Activated CD4-positive, alpha-beta T cell treated with anti-CD3 and anti-CD28 coated beads, Interleukin-2, amount 10 ng/mL, durations not matched to agents 24 days and 14 days (primary cell): ENCODE measurements around the gene CPS1. TPM values are rescaled to one million over a fixed set of nuclear protein-coding genes. Genes with fewer than 3 reads are reported as not detected.

Experiments
- DNase-seq: peaks from one replicate; pipeline ENCODE4 v3.0.0; 2022
- H3K27ac Mint-ChIP-seq: one replicate; pipeline ENCODE4 v1.8.0; 2022; ENCODE audit warnings: mild to moderate bottlenecking, mixed read lengths
- H3K27me3 Mint-ChIP-seq: one replicate; pipeline ENCODE4 v1.8.0; 2022; ENCODE audit warnings: mixed read lengths
- H3K36me3 Mint-ChIP-seq: one replicate; pipeline ENCODE4 v1.8.0; 2022; ENCODE audit warnings: low read depth, mild to moderate bottlenecking, mixed read lengths
- H3K4me1 Mint-ChIP-seq: one replicate; pipeline ENCODE4 v1.8.0; 2021; ENCODE audit warnings: mixed read lengths
- H3K4me3 Mint-ChIP-seq: one replicate; pipeline ENCODE4 v1.8.0; 2022; ENCODE audit warnings: mild to moderate bottlenecking, moderate library complexity, mixed read lengths
- H3K9me3 Mint-ChIP-seq: one replicate; pipeline ENCODE4 v1.8.0; 2021; ENCODE audit warnings: mixed read lengths
- intact Hi-C: fragments of 100-400 bp; cut with micrococcal nuclease; formaldehyde crosslinking; loops from one replicate; pipeline ENCODE4 v1.15.1; 2023
- total RNA-seq: library from RNA; stranded (reverse); gene quantifications from 2 replicates; pipeline ENCODE4 v1.2.3, GENCODE V29; 2022

CPS1 gene
- total RNA-seq, 1 donor from 2014 or later = 0.75 TPM

GRCh38 chr2:210539035-210539434 is 17.4 kb upstream of the CPS1 start:
- Mint-ChIP-seq H3K27me3 (peaks cover 3% of the 10 kb centered on the region), H3K9me3 (no peaks in the 10 kb centered on the region), H3K27ac (no peak overlapping the region), H3K4me1 (no peaks in the 10 kb centered on the region), H3K4me3 (no peak overlapping the region), H3K36me3 (no peaks in the 10 kb centered on the region)
- DNase-seq = no peak
- intact Hi-C loops = no loop called here

DNA sequence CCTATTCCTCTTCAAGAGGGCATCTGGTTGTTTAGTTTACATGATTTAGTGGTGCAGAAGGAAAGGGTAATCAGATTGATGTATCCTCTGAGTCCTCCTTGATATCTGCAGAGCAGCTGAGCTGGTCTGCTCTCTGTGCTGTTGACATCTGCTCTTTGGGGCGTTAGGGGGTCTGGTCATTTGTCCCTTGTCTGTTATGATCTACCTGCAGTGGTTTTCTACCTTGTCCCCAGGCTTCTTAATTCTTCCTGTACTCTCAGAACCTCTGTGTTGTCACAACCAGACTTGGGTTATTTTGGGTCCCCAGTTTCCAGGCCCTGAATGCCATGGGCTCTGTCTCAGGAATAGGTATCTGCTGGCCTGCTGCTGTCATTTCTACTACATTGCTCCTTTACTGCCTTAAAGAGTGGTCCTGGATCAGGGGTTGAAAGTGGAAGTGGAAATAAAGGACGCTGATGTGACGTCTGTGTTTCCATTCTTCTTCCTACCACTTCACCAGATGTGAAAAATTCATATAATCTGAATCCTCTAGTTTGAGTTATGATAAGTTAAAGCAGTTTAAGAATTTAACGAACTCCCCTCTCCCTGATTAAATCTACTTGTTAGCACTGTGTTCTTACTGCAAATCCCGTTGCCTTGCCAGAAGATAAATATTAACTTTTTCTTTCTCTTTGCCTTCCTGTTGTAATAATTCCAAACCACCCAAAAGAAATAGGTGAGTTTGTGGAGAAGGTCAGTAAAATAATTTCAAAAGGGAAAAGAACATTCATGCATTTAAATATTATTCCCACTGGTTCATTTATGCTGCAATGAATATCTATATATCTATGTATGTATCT is 16.6 kb upstream of the CPS1 start:
- intact Hi-C loops = no loop called here
- Mint-ChIP-seq H3K27me3 (no peaks in the 10 kb centered on the region), H3K36me3 (no peaks in the 10 kb centered on the region), H3K9me3 (no peaks in the 10 kb centered on the region), H3K4me3 (no peak overlapping the region), H3K4me1 (no peaks in the 10 kb centered on the region), H3K27ac (no peak overlapping the region)
- no peak for DNase-seq

- Mint-ChIP-seq H3K36me3 (no peaks in the 10 kb centered on the region), H3K27me3 (no peaks in the 10 kb centered on the region), H3K4me3 (no peak overlapping the region), H3K9me3 (no peaks in the 10 kb centered on the region), H3K4me1 (no peaks in the 10 kb centered on the region), H3K27ac (no peak overlapping the region)
- no peak for DNase-seq
- intact Hi-C loops = no loop called here
These were observed 15.9 kb upstream of the CPS1 start for GRCh38 chr2:210540471-210540870.

DNA sequence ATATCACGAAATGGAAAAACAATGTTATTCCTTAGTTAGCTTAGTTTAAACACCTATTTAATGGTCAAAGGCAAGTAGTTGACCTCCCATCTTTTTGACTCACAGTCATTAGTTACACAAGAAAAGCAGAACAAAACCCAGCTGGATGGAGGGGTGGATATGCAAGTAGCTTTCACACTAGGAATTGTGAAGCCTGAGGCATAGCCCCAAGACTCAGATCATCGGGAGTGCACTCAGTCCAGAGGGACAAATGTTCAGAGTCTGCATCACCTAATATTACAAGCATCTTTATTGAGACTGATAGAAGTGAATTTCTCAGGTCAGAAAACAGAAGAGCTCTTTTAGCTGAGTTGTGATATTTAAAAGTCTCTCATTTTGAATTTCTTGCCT is 15.5 kb upstream of the CPS1 start:
- Mint-ChIP-seq H3K27ac (no peak overlapping the region), H3K9me3 (no peaks in the 10 kb centered on the region), H3K4me3 (no peak overlapping the region), H3K4me1 (no peaks in the 10 kb centered on the region), H3K27me3 (no peaks in the 10 kb centered on the region), H3K36me3 (no peaks in the 10 kb centered on the region)
- intact Hi-C loops = no loop called here
- no peak for DNase-seq

GRCh38 chr2:210541290-210541902 is 15.0 kb upstream of the CPS1 start:
- H3K36me3 Mint-ChIP-seq = no peaks in the 10 kb centered on the region
- no peaks in the 10 kb centered on the region for H3K9me3 Mint-ChIP-seq

DNA sequence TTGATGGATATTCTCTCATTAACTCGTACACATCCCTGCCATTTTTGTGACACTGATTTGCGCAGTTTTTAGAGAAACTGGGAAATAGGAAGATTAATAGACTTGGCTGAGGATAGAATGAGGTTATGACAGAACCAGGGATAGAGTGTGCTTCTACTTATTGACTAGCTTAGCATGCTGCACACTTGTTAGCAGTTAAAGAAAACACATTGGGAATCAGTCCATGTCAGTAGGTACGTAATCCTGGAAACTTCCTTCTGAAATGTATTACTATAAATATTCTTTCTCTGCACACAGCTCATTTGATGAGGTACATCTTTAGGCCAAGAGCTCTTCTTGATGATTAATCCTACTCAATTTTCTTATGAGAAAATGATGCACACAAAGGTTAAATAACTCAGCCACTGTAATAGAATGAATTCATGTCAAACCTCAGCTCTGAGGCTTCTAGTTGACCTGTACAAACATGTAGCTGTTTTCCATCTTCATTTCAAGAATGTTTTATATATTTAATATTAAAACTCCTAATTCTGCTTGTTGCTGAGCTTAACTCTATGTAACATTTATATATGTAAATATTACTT is 12.3 kb upstream of the CPS1 start:
- no peak for DNase-seq
- Mint-ChIP-seq H3K27ac (no peak overlapping the region), H3K4me3 (no peak overlapping the region), H3K4me1 (no peaks in the 10 kb centered on the region), H3K36me3 (no peaks in the 10 kb centered on the region), H3K9me3 (no peaks in the 10 kb centered on the region), H3K27me3 (no peaks in the 10 kb centered on the region)
- intact Hi-C loops = no loop called here

More at GRCh38 chr2:210541290-210541902, 15.0 kb upstream of the CPS1 start:
- no peak overlapping the region for H3K27ac Mint-ChIP-seq
- no peak for DNase-seq
- H3K27me3 Mint-ChIP-seq = no peaks in the 10 kb centered on the region
- H3K4me3 Mint-ChIP-seq = no peak overlapping the region
- intact Hi-C loops = no loop called here
- no peaks in the 10 kb centered on the region for H3K4me1 Mint-ChIP-seq

DNA sequence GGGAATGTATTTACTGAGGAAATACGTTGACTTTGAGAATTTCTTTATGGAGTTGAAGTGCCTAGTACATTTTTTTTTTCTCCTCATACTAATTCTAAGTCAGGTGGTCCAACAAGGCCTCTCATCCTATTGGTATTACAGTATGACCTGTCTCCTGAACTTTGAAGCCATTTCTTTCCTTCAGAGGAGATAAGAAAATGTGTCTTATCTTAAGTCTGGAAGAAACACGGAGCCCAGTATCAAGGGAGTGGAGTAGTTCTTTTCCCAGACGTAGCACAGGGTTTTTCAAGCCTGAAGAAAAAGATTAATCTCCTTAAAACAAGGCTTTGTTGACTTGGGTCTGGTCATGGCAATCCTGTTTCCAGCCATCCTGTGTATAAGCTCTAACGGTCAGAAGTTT is 11.6 kb upstream of the CPS1 start:
- H3K36me3 Mint-ChIP-seq = no peaks in the 10 kb centered on the region
- no peak overlapping the region for H3K4me3 Mint-ChIP-seq
- DNase-seq = no peak
- intact Hi-C loops = no loop called here
- no peaks in the 10 kb centered on the region for H3K27me3 Mint-ChIP-seq
- H3K4me1 Mint-ChIP-seq = no peaks in the 10 kb centered on the region
- no peaks in the 10 kb centered on the region for H3K9me3 Mint-ChIP-seq
- H3K27ac Mint-ChIP-seq = no peak overlapping the region

DNA sequence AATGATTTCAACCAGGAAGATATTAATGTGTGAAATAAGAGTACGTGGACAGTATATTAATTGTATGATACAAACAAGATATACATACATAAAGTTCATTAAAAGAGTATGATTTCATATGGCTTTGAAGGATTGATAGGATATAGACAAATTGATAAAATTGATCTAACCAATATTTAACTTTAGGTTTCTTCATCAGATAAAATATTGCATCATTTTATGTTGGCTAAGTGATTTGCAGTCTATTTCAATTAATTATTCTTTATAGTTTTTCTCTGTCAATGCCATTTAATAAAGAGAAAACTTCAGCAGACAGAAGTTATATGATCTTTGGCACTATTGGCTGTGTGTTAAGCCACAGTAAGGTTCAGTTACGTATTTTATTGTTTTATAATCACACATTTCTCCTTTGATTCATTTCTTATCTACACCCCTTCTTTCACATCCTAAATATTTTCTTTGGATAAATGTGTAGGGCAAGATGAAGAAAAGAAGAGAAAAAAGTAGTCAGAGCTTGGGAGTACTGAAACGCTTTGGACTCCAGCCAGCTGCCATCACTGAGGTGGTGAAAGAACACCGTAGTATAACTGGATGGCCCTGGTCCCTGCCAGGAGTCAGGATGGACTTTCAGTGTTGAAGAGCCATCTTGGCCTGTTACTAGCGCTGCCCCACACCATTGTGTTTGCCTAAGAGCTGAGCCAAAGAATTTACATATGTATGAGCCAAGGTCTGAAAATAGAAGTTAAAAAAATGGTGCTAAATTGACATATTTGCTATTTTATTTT is 9.8 kb upstream of the CPS1 start:
- Mint-ChIP-seq H3K9me3 (no peaks in the 10 kb centered on the region), H3K4me3 (no peak overlapping the region), H3K27me3 (peaks cover 6% of the 10 kb centered on the region), H3K27ac (no peak overlapping the region), H3K36me3 (no peaks in the 10 kb centered on the region), H3K4me1 (no peaks in the 10 kb centered on the region)
- no peak for DNase-seq
- intact Hi-C loops = no loop called here

DNA sequence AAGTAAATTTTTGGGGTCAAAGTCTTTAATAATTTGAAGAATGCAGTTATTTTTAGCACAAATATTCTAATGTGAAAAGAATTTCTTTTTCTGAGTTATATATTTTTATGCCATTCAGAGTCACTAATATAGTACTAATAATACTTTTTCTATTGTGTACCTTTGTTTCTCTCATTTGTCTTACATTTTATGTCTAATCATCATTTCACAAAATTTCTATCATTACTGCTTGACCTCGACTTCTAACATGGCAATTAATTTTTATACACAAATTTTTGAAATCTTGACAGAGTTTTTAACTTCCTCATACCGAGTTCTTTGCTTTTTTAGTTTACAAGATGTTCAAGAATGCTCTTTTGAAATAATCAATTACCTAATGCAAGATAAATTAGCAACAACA is 8.4 kb upstream of the CPS1 start:
- Mint-ChIP-seq H3K4me3 (no peak overlapping the region), H3K36me3 (no peaks in the 10 kb centered on the region), H3K9me3 (no peaks in the 10 kb centered on the region), H3K27ac (no peak overlapping the region), H3K4me1 (no peaks in the 10 kb centered on the region), H3K27me3 (peaks cover 6% of the 10 kb centered on the region)
- intact Hi-C loops = no loop called here
- no peak for DNase-seq

- no peak for DNase-seq
- H3K27ac Mint-ChIP-seq = no peak overlapping the region
- H3K27me3 Mint-ChIP-seq = peaks cover 6% of the 10 kb centered on the region
- intact Hi-C loops = no loop called here
- no peak overlapping the region for H3K4me3 Mint-ChIP-seq
- no peaks in the 10 kb centered on the region for H3K9me3 Mint-ChIP-seq
- no peaks in the 10 kb centered on the region for H3K4me1 Mint-ChIP-seq
- H3K36me3 Mint-ChIP-seq = no peaks in the 10 kb centered on the region
These were observed 7.5 kb upstream of the CPS1 start for GRCh38 chr2:210548878-210549384.

DNA sequence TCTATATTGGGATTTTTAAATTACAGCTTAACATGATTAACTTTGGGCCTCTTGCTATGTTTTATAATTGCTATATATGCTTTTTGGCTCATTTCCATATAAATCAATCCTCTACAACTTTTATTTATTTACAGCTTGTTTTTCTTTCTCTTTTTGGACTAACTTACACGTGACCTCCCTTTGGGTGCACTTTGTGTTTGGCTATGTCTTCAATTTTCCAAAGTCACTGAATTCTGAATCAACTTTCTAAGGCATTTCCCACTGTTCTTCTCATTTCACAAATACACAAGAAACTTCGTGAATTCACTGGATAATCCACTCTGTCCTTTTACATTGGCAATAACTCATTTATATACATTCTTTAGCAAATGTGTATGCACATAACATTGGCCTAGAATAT is 5.4 kb upstream of the CPS1 start:
- Mint-ChIP-seq H3K27me3 (peaks cover 6% of the 10 kb centered on the region), H3K27ac (no peak overlapping the region), H3K9me3 (no peaks in the 10 kb centered on the region), H3K4me3 (no peak overlapping the region), H3K4me1 (no peaks in the 10 kb centered on the region), H3K36me3 (no peaks in the 10 kb centered on the region)
- DNase-seq = no peak
- intact Hi-C loops = no loop called here

GRCh38 chr2:210553373-210553772 is 3.0 kb upstream of the CPS1 start:
- intact Hi-C loops = no loop called here
- Mint-ChIP-seq H3K36me3 (no peaks in the 10 kb centered on the region), H3K27me3 (peaks cover 6% of the 10 kb centered on the region), H3K4me3 (no peak overlapping the region), H3K27ac (no peak overlapping the region), H3K4me1 (no peaks in the 10 kb centered on the region), H3K9me3 (no peaks in the 10 kb centered on the region)
- no peak for DNase-seq

- Mint-ChIP-seq H3K27ac (no peak overlapping the region), H3K9me3 (no peaks in the 10 kb centered on the region), H3K27me3 (peaks cover 3% of the 10 kb centered on the region), H3K4me1 (no peaks in the 10 kb centered on the region), H3K4me3 (no peak overlapping the region), H3K36me3 (no peaks in the 10 kb centered on the region)
- no peak for DNase-seq
- intact Hi-C loops = no loop called here
These were observed 844 bp upstream of the CPS1 start for GRCh38 chr2:210555555-210555954.

GRCh38 chr2:210557721-210558120 is 1.3 kb downstream of the CPS1 start:
- H3K27me3 Mint-ChIP-seq = no peaks in the 10 kb centered on the region
- no peak overlapping the region for H3K4me3 Mint-ChIP-seq
- no peaks in the 10 kb centered on the region for H3K4me1 Mint-ChIP-seq
- intact Hi-C loops = no loop called here
- no peaks in the 10 kb centered on the region for H3K36me3 Mint-ChIP-seq
- H3K9me3 Mint-ChIP-seq = no peaks in the 10 kb centered on the region
- DNase-seq = no peak
- no peak overlapping the region for H3K27ac Mint-ChIP-seq
